ENCODE results near the gene MRPS5. TPM values are rescaled to one million over a fixed set of nuclear protein-coding genes. Genes with fewer than 3 reads are reported as not detected.
A peak's percentile ranks its signal among the peaks of the same experiment; 100 is the strongest.

The MRPS5 gene
- total and polyA plus RNA-seq, 2 experiments from 2014 or later: 44.4 to 55.3 TPM

DNA sequence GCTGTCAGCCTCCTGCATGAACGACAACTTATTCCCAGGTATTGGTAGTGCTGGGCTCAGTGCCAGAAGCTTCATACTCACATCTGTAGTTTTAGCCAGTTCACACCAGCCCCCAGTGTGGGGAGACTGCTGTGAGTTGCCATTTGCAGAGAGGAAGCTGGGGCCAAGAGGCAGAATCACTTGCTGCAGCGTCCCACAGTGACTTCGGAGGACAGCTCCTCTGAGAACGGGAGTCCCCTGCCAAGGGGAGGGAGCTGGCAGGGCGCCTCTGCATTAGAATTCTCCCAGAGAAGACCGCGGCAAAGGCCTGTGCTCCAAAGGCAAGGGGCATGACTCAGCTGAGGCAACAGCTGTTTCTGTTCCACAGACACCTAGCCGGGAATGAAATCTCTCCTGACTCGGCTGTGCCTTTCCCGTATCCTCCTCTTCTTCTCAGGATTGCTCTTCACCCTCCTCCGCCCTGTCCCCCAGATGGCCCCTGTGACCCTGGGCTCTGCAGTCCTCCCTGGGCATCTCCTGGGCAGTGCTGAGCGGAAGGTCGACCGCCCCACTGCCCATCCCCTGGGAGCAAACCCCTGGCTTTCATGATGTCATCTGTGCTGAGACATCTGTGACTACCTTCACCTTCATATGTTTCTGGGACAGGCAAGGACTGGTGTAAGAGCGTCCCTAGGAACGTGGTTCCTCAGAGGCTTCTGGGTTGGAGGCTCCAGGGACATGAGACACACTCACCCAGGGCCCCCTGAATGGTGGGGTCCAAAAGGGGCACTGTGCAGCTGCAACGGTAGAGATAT is 78.1 kb downstream of the MRPS5 start:
- Histone ChIP-seq H2AFZ (no peak overlapping the region), H4K20me1 (ENCODE audit: insufficient read depth, poor library complexity, severe bottlenecking) (no peaks in the 10 kb centered on the region), H3K79me2 (no peaks in the 10 kb centered on the region), H3K9me2 (replicated peaks; ENCODE audit: insufficient read depth) (no peaks in the 10 kb centered on the region), H3K4me2 (no peak overlapping the region), H3K4me1 (ENCODE audit: insufficient read depth) (no peaks in the 10 kb centered on the region), H3K27me3 (no peaks in the 10 kb centered on the region), H3K36me3 (replicated peaks; ENCODE audit: insufficient read depth, low read depth) (no peaks in the 10 kb centered on the region), H3K9me3 (ENCODE audit: low read depth) (no peaks in the 10 kb centered on the region), H3K4me3 (no peak overlapping the region), H3K27ac (no peak overlapping the region)
- TF ChIP-seq EZH2 (IDR thresholded peaks at IDR 0.05; ENCODE audit: borderline replicate concordance) (no peak), EZH2phosphoT487 (IDR thresholded peaks at IDR 0.05; ENCODE audit: low read depth, severe bottlenecking, unreplicated experiment) (no peak)
- TF ChIP-seq, protein P1, sequence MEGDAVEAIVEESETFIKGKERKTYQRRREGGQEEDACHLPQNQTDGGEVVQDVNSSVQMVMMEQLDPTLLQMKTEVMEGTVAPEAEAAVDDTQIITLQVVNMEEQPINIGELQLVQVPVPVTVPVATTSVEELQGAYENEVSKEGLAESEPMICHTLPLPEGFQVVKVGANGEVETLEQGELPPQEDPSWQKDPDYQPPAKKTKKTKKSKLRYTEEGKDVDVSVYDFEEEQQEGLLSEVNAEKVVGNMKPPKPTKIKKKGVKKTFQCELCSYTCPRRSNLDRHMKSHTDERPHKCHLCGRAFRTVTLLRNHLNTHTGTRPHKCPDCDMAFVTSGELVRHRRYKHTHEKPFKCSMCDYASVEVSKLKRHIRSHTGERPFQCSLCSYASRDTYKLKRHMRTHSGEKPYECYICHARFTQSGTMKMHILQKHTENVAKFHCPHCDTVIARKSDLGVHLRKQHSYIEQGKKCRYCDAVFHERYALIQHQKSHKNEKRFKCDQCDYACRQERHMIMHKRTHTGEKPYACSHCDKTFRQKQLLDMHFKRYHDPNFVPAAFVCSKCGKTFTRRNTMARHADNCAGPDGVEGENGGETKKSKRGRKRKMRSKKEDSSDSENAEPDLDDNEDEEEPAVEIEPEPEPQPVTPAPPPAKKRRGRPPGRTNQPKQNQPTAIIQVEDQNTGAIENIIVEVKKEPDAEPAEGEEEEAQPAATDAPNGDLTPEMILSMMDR (IDR thresholded peaks at IDR 0.05; ENCODE audit: poor library complexity): no peak
- WGBS (ENCODE audit: low lambda C conversion rate, missing lambda C conversion rate): 72% methylated on average over 17 of the region's 17 CpGs
- peak; percentile 23 for DNase-seq (ENCODE audit: low spot score)

DNA sequence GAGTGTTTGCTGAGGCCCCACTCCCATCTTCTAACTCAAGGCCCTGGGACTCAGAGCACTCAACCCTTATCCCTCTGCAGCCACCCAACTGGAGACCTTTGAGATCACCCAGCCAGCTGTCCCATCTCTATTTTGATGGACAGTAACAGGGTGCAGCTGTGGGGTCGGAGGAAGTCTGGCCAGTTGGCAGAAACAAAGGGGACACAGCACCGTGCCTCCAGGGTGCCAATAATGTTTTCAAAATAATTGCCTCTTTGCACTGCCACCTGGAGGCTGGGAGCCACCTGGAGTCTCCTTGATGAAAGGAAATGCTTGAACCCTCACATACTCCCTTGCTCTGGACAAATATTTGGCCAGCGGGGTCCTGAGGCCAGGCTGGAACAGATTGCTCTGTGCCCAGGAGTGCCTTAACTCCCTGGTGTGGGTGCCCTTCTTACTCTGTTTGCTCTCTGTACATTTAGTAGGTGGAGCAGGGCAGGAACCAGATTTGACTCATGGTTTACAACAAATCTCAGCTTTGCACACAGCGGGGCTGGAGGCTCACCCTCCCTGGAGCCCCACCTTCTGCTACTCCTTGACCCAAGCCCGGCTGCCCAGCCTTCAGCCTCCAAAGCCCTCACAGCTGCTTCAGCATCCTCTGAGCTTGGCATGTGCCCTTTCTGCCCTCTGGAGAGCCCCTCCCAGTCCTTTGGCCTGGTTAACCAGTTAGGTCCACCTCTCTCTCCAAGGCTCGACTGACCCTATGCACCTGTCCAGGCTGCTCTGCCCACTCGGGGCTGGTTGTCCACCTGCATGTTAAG is 78.9 kb downstream of the MRPS5 start:
- Histone ChIP-seq H3K9me3 (ENCODE audit: low read depth) (no peaks in the 10 kb centered on the region), H3K4me2 (no peak overlapping the region), H3K27ac (no peak overlapping the region), H2AFZ (no peak overlapping the region), H4K20me1 (ENCODE audit: insufficient read depth, poor library complexity, severe bottlenecking) (no peaks in the 10 kb centered on the region), H3K79me2 (no peaks in the 10 kb centered on the region), H3K4me1 (ENCODE audit: insufficient read depth) (no peaks in the 10 kb centered on the region), H3K36me3 (replicated peaks; ENCODE audit: insufficient read depth, low read depth) (no peaks in the 10 kb centered on the region), H3K4me3 (no peak overlapping the region), H3K9me2 (replicated peaks; ENCODE audit: insufficient read depth) (no peaks in the 10 kb centered on the region), H3K27me3 (no peaks in the 10 kb centered on the region)
- 69% methylated on average over 7 of the region's 7 CpGs for WGBS (ENCODE audit: low lambda C conversion rate, missing lambda C conversion rate)
- DNase-seq (ENCODE audit: low spot score): no peak
- TF ChIP-seq EZH2phosphoT487 (IDR thresholded peaks at IDR 0.05; ENCODE audit: low read depth, severe bottlenecking, unreplicated experiment): no peak
- TF ChIP-seq, protein P1 (IDR thresholded peaks at IDR 0.05; ENCODE audit: poor library complexity): no peak
- TF ChIP-seq EZH2 (IDR thresholded peaks at IDR 0.05; ENCODE audit: borderline replicate concordance): no peak

DNA sequence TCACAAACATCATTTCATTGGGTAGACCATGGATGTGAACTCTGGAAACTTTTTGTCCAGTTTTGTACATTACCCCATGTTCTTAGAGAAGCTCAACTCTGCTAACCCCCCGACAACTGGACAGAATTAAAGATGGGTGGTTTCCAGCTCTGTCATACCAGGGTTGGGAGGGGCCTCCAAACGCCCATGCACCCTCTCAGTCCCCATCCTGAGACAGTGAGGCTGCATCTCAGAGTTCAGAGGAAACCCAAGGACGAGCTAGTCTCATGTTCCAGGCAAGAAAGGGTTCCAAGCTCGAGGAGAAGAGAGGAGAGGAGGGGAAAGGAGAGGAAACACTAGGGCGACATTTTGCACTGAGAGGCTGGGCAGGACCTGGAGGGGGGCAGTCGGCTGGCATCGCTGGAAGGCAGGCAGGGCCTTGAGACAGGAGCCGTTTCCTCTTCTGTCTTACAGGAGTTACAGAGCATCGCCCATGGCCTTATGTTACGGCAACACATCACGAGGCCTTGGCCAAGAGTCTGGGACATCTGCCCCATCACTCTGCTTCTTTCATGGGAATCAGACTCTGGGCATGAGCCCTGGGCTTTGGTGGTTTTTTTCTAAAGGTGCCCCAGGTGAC is 79.7 kb downstream of the MRPS5 start:
- H2AFZ ChIP-seq: no peak overlapping the region
- H3K9me2 ChIP-seq (replicated peaks; ENCODE audit: insufficient read depth): no peaks in the 10 kb centered on the region
- no peaks in the 10 kb centered on the region for H4K20me1 ChIP-seq (ENCODE audit: insufficient read depth, poor library complexity, severe bottlenecking)
- H3K36me3 ChIP-seq (replicated peaks; ENCODE audit: insufficient read depth, low read depth): no peaks in the 10 kb centered on the region
- no peaks in the 10 kb centered on the region for H3K9me3 ChIP-seq (ENCODE audit: low read depth)
- H3K4me3 ChIP-seq: no peak overlapping the region
- WGBS (ENCODE audit: low lambda C conversion rate, missing lambda C conversion rate): 68% methylated on average over 11 of the region's 11 CpGs
- TF ChIP-seq EZH2phosphoT487 (IDR thresholded peaks at IDR 0.05; ENCODE audit: low read depth, severe bottlenecking, unreplicated experiment) (no peak), EZH2 (IDR thresholded peaks at IDR 0.05; ENCODE audit: borderline replicate concordance) (no peak)
- TF ChIP-seq, protein P1 (IDR thresholded peaks at IDR 0.05; ENCODE audit: poor library complexity): no peak
- no peaks in the 10 kb centered on the region for H3K27me3 ChIP-seq
- no peak overlapping the region for H3K27ac ChIP-seq
- no peak overlapping the region for H3K4me2 ChIP-seq
- no peaks in the 10 kb centered on the region for H3K79me2 ChIP-seq
- H3K4me1 ChIP-seq (ENCODE audit: insufficient read depth): no peaks in the 10 kb centered on the region
- no peak for DNase-seq (ENCODE audit: low spot score)

Measured in hepatocyte (in vitro differentiated cells).